Measurements from ENCODE around the gene F11.

DNA sequence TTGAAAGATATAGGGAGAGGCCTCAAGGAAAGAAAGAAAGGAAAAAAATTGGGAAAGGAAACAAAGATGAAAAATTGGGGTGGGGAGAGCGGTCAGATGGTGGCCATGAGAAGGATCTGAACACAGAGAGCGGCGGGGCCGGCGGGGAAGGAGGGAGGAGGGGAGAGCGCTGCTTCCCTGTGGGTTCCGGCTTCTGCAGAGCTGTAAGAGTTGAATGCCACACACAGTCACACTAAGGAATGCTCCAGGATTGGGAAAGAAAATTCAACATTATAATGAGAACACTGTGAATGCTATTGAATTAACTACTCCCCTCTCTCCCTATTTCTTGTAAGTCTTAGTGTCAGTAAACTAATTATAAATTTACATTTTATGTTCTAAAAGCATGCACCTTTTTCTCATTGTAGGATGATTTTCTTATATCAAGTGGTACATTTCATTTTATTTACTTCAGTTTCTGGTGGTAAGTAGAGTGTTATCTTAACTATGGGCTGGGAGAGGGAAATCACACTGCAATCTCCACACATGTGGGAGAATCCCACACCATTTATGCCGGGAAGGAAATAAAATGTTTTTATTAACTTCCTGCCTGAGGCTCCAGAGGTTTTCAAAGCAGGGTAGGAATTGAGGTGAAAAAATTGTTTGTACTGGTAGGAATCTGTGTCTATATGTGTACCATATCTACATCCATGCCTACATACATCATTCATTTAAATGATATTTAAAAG is 904 bp downstream of the F11 start:
- TF ChIP-seq POLR2AphosphoS5 (IDR thresholded peaks at IDR 0.05; ENCODE audit: low read depth, low read length) (no peak), POLR2A (IDR thresholded peaks at IDR 0.05; ENCODE audit: low read depth, low read length) (no peak), POU2F2 (IDR thresholded peaks at IDR 0.05; ENCODE audit: low read depth, low read length) (no peak)

All from GM12891 (cell line).